ENCODE results near the gene UBN2.
A peak's percentile ranks its signal among the peaks of the same experiment; 100 is the strongest.
"Not testable (repeated sequence)": the region's sequence is repeated elsewhere in the genome, so short reads cannot be mapped to it uniquely, and the experiment has no call there.

The UBN2 gene

GRCh38 chr7:139230774-139231512 is at the start of gene UBN2:
TSS of gene UBN2 (plus strand) at chr7:139231237. CDS start at chr7:139231485, 248 bp downstream.
- peak; percentile 86 for DNase-seq

- no peak for DNase-seq
Measured at GRCh38 chr7:139181404-139181803, 49.6 kb upstream of the UBN2 start.

GRCh38 chr7:139182363-139182762 is 48.7 kb upstream of the UBN2 start:
- DNase-seq, result no peak

GRCh38 chr7:139183251-139183650 is 47.8 kb upstream of the UBN2 start:
- no peak for DNase-seq

DNA sequence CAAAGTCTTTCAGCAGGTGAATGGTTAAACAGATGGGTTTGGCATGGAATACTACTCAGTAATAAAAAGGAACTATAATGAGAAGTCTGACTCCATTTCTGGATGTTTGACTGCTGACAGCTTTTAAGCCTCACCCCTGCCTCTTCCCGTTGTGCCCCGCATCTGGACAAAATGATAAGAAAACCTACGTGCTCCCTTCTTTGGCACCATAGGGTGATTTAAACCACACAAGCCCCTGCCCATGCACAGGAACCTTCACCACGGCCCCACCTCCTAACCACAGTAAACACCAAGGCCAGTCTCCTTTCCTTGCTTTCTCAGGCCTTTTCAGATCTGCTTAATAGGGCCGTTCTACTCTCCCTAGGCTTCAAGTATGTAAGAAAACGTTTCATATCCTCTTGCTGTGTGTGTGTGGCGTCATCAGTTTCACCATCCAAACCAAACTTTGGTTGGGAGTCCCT is 47.1 kb upstream of the UBN2 start:
- DNase-seq, result no peak

DNA sequence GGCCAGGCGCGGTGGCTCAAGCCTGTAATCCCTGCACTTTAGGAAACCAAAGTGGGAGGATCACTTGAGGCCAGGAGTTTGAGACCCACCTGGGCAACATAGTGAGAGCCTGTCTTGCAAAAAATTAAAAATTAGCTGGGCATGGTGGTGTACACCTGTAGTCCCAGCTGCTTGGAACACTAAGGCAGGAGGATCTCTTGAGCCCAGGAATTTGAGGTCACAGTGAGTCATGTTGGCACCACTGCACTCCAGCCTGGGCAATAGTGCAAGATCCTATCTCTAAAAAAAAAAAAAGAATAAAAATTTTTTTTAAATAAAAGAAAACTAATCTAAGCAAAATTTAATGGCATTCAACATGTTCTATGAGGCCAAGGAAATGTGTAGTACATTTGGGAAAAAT is 44.9 kb upstream of the UBN2 start:
- DNase-seq, result no peak

GRCh38 chr7:139189357-139189756 is 41.7 kb upstream of the UBN2 start:
- DNase-seq, result no peak

DNA sequence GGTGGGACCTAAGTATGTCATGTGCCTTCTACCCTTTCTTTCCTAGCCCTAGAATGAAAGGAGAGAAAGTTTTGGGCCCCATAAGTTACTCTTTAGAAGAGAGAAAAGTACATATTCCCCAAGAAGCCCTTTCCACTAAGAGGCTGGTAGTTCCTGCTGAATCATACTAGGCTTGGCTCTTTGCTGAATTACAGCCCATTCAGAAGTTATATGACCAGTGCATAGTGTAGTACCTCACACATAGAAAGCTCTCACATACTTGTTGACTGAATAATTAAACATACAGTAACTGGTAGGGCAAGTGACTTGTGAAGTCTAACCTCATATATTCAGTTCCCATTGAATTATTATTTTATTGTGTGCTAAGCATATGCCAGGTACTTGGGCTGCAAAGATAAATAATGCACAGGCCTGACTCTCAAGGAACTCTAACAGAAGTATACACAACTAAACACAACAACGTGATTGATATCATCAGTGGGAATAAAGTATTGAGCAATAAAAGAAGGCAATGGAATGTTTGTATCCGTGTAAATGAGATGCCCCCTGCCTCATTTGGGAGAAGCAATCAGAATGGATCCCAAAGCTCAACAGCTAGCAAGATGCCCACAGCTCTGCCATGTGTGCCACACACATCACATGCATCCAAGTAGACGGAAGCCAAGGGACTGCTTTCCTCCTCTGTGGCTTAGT is 38.9 kb upstream of the UBN2 start:
- DNase-seq, result no peak

- no peak for DNase-seq
Measured at GRCh38 chr7:139200382-139200781, 30.7 kb upstream of the UBN2 start.

- DNase-seq, result no peak
Measured at GRCh38 chr7:139203992-139204391, 27.0 kb upstream of the UBN2 start.

GRCh38 chr7:139205843-139206242 is 25.2 kb upstream of the UBN2 start:
- no peak for DNase-seq

- no peak for DNase-seq
Measured at GRCh38 chr7:139212133-139212532, 18.9 kb upstream of the UBN2 start.

DNA sequence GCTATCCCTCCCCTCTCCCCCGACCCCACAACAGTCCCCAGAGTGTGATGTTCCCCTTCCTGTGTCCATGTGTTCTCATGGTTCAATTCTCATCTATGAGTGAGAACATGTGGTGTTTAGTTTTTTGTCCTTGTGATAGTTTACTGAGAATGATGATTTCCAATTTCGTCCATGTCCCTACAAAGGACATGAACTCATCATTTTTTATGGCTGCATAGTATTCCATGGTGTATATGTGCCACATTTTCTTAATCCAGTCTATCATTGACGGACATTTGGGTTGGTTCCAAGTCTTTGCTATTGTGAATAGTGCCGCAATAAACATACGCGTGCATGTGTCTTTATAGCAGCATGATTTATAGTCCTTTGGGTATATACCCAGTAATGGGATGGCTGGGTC is 17.5 kb upstream of the UBN2 start:
- DNase-seq, result not testable (repeated sequence)

DNA sequence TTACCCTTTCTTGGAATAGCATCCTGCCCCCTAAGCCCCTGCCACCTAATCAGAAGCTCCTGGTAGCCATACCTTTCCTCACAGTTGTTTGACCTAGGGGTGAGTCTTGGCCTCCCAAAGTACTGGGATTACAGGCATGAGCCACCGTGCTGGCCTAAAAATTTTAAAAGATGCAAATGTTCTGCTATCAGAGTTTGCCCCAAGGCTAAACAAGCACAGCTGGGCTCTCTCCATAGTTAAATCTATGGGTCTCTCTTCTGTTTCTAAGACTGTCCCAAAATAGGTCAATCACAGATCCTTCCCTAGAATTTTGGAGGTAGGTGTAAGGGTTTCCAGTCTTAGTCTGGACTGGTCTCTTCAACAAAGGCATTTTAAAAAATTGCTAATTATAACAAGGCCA is 12.9 kb upstream of the UBN2 start:
- no peak for DNase-seq

DNA sequence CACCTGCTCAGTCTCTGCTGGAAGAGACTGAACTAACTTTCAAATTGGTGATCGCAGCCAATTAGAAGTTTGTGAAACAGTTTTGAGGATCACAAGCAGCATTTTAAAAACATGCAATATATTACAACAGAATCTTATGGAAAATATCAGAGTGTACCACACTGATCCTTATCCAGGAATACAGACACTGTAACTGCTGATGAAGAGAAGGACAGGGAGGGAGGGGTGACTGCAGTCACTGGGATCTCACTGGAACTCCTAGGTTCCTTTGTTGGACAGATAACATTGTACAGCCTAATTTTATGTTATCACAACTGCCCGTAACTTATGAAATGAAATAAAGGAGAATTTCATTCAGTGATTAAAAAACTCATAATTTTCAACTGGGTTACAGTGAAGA is 6.8 kb upstream of the UBN2 start:
- DNase-seq, result no peak

- not testable (repeated sequence) for DNase-seq
Measured at GRCh38 chr7:139224836-139225235, 6.2 kb upstream of the UBN2 start.

- not testable (repeated sequence) for DNase-seq
Measured at GRCh38 chr7:139225286-139226157, 5.5 kb upstream of the UBN2 start.

DNA sequence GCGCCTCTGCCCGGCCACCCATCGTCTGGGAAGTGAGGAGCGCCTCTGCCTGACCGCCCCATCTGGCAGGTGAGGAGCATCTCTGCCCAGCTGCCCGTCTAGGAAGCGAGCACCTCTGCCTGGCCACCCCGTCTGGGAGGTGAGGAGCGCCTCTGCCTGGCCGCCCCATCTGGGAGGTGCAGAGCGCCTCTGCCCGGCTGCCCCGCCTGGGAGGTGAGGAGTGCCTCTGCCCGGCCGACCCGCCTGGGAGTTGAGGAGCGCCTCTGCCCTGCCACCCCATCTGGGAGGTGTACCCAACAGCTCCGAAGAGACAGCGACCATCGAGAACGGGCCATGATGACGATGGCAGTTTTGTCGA is 4.9 kb upstream of the UBN2 start:
- DNase-seq, result not testable (repeated sequence)

- DNase-seq, result not testable (repeated sequence)
Measured at GRCh38 chr7:139226988-139227488, 4.0 kb upstream of the UBN2 start.

GRCh38 chr7:139230023-139230422 is 1.0 kb upstream of the UBN2 start:
- DNase-seq, result no peak

- DNase-seq, result no peak
Measured at GRCh38 chr7:139230484-139230773, 608 bp upstream of the UBN2 start.

DNA sequence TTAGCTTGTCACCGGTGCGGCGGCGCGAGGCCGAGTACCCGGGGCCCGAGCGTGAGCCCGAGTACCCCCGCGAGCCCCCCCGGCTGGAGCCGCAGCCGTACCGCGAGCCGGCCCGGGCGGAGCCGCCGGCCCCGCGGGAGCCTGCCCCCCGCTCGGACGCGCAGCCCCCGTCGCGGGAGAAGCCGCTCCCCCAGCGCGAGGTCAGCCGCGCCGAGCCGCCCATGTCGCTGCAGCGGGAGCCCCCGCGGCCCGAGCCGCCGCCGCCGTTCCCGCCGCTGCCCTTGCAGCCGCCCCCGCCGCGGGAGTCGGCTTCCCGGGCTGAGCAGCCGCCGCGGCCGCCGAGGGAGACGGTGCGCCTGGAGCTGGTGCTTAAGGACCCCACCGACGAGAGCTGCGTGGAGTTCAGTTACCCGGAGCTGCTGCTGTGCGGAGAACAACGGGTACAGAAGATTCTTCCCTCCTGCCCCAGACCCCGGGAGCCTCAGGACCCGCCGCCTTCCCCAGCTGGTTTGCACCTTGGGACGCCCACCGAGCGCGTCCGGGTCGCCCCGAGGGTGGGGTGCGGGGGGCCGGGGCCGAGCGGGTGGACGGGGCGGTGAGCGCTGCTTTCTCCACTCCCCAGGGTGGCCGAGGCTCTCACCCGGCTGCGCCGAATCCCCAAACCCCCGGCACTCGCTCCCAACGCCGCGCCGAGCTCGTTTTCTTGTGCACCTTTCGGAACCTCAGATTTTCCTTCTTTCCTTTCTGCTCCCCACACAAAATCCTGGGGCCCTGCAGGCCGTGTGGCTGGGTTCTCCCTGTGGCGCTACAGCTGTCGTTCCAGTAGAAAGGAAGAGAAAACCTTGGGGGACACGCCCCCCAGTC is 708 bp downstream of the UBN2 start:
- peak; percentile 22 for DNase-seq

- no peak for DNase-seq
Measured at GRCh38 chr7:139232377-139232717, 1.3 kb downstream of the UBN2 start.

Data from activated CD4-positive, alpha-beta T cell treated with anti-CD3 and anti-CD28 coated beads, Interleukin-2, amount 50 U/mL, for 1 hour (primary cell).